Measurements from ENCODE around the gene FAM162B.

FAM162B gene

DNA sequence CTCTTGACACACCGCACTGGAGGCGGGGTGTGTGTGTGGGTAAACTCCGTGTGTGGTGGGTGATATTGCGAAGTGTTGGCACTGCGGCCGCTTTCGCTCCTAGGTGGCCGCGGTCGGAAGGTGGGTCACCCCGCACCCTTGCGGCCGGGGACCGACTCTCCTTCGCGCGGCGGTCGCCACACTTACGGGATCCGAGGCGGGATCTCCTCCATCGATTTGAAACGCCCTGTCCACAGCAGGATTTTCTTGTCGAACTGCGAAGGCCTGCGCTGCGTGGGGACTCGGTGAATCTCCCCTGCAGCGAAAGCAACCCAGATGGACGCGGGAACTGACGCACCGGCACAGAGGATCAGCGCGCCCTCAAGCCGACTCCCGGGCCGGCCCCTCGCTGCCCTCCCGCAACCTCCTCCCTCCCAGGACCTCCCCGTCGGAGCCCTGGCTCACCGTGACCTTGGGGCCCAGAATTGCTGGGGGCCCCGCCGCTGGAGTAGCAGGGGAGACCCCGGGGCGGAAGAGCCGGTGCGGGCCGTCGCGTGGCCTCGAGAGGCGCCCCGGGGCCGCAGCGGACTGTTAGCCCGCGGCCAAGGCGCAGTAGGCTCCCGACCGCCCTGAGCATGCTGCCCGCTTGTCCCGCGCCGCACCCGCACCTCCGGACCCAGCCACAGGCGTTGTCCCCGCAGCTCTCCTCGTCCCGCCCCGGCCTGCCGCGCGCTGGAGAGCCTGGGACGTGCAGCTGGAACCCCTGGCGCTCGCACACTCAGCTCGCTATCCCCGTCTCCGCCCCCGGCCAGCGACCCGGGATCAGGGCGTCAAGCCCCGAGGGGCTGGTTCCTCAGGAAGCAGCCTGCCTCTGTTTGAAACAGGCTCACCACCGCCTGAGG lies at the start of gene FAM162B:
FAM162B (minus strand) TSS at position 759 of the 881 bp plus-strand sequence; CDS start at position 616, 143 bp downstream.
- TF ChIP-seq, protein P1, sequence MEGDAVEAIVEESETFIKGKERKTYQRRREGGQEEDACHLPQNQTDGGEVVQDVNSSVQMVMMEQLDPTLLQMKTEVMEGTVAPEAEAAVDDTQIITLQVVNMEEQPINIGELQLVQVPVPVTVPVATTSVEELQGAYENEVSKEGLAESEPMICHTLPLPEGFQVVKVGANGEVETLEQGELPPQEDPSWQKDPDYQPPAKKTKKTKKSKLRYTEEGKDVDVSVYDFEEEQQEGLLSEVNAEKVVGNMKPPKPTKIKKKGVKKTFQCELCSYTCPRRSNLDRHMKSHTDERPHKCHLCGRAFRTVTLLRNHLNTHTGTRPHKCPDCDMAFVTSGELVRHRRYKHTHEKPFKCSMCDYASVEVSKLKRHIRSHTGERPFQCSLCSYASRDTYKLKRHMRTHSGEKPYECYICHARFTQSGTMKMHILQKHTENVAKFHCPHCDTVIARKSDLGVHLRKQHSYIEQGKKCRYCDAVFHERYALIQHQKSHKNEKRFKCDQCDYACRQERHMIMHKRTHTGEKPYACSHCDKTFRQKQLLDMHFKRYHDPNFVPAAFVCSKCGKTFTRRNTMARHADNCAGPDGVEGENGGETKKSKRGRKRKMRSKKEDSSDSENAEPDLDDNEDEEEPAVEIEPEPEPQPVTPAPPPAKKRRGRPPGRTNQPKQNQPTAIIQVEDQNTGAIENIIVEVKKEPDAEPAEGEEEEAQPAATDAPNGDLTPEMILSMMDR (IDR thresholded peaks at IDR 0.05), result no peak

DNA sequence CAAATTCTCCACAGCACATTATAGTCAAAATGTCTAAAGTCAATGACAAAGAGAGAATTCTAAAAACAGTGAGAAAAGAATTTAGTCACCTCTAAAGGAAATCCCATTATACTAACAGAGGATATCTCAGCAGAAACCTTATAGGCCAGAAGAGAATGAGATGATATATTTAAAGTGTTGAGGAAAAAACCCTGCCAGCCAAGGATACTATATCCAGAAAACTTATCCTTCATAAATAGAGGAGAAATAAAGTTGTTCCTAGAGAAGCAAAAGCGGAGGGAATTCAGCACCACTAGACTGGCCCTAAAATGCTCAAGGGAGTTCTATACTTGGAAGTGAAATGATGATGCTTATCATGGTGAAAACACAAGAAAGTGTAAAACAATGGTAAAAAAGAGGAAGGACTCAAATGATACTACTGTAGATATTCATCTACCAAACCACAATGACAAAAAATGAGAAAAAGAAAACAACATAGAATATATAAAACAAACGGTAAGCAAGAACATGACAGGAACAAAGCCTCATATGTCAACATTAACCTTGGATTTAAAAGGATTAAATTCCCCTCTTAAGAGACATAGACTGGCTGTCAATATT lies 46.6 kb upstream of the FAM162B start:
- TF ChIP-seq, protein P1 (IDR thresholded peaks at IDR 0.05), result no peak

DNA sequence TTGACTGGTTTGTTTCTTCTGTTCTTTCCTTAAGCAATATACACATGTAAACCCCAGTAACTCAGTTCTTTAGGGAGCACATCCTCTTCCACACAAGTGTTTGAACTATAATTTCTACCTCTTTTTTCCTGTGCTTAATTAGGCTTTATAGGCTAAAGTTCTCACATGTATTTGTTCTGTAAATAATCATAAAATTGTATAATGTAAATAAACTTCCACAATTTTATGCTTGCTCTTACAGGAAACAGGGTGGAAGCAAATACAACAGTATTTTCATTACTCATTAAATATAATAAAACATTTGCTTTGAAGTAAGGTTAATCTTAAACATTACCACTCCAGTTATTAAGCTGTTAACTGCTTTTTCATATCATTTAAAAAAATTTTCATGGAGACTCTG lies 36.5 kb upstream of the FAM162B start:
- TF ChIP-seq, protein P1 (IDR thresholded peaks at IDR 0.05), result no peak

DNA sequence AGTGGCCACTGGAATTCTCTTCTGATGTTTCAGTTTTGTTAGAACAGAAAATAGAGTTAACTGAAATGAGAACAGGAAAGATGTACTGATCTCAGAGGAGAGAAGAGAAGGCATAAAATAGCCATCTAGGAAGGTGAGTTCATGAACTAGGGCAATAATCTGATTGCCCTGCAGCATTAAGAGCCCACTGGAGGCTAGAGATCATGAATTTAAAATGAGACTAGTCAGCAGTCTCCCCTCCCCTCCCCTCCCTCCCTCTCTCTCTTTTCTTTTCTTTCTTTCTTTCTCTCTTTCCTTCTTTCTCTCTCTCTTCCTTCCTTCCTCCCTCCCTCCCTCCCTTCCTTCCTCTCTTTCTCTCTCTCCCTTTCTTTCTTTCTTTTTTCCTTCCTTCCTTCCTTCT lies 34.4 kb upstream of the FAM162B start:
- TF ChIP-seq, protein P1 (IDR thresholded peaks at IDR 0.05), result no peak

DNA sequence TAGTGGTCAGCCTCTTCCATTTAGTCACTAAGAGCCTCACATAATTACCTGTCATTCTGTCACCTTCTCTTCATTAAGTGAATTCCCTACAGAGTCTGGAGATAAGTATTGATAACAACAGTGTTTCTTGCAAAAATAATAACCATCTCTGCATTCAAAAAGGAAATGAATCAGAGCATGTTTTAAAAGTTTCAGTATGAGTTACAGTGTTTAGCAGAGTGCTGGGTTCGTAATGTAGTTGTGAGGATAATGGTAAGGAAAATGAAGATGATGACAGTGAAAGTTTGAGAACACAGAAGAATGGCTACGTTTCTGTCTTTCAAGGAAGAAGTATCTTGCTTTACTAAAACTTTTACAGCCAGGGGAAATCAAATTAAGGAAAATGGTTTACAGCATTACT lies 32.1 kb upstream of the FAM162B start:
- TF ChIP-seq, protein P1 (IDR thresholded peaks at IDR 0.05), result no peak

DNA sequence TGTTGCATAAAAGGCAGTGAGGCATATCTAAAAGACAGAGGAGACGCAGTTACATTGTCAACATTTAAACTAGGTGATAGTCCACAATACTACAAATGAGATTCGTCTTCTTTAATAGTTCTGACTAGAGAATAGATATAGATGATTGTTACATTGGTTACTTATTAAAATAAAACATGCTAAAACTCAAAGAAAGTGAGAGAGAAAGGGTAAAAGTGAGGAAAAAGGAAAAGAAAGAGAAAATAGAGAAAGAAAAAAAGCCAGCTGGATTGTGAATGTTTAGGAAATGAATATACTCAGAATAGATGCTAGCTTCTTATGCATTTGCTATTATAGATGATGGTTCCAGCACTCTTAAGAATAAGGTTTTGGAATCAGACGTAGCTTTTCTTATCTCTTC lies 27.7 kb upstream of the FAM162B start:
- TF ChIP-seq, protein P1 (IDR thresholded peaks at IDR 0.05), result no peak

DNA sequence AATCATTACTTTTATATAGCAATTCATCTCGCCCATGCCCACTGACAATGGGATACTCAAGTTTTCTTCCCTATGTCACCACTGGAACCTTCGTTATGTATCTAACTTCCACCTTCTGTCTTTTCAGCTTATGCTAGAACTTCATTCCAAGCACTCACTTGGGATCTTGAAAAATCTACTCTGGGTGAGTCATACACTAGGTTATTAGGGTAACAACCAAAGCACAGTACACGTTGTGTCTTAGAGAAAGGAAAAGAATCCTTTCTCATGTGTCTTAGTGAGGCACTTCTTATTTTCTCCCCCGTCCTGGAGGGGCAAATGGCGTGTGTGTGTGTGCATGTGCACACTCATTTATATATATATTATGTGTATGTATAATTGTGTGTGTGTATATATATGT lies 18.3 kb upstream of the FAM162B start:
- TF ChIP-seq, protein P1 (IDR thresholded peaks at IDR 0.05), result no peak
